ENCODE results near the gene HCFC1R1. TPM values are rescaled to one million over a fixed set of nuclear protein-coding genes. Genes with fewer than 3 reads are reported as not detected.

HCFC1R1 gene
- polyA plus RNA-seq, 4 donors, result 51.5 to 119 (median 57.0) TPM

- DNase-seq (no peak), FAIRE-seq (no peak)
- 89 to 94% (median 92%) methylated on average over 6 of the region's 6 CpGs for WGBS, 3 donors
- Histone ChIP-seq H3K36me3 (ENCODE audit: control insufficient read depth in 3 of 3, insufficient read depth in 2 of 3, low read depth in 1 of 3, low read length in 3 of 3) (peaks cover 0 to 10% (median 0%) of the 10 kb centered on the region in 3 donors), H3K4me1 (ENCODE audit: control insufficient read depth in 3 of 3, insufficient read depth in 2 of 3, low read depth in 1 of 3, low read length in 2 of 3) (peaks cover 0 to 60% (median 0%) of the 10 kb centered on the region in 3 donors), H3K4me3 (ENCODE audit: low read depth in 1 of 3, low read length in 3 of 3) (no peak overlapping the region), H3K27me3 (ENCODE audit: control insufficient read depth in 3 of 3, insufficient read depth in 3 of 3, low read length in 3 of 3) (peaks cover 0 to 26% (median 6%) of the 10 kb centered on the region in 3 donors), H3K27ac (ENCODE audit: low read depth in 1 of 3, low read length in 2 of 3) (no peak overlapping the region), H3K9me3 (ENCODE audit: control insufficient read depth in 2 of 2, insufficient read depth in 1 of 2, low read depth in 1 of 2, low read length in 1 of 2) (no peaks in the 10 kb centered on the region)
Measured at GRCh38 chr16:3014971-3015370, 8.8 kb downstream of the HCFC1R1 start.

GRCh38 chr16:3013998-3014690, 9.6 kb downstream of the HCFC1R1 start:
- peaks cover 0 to 29% (median 6%) of the 10 kb centered on the region in 3 donors for H3K27me3 ChIP-seq (ENCODE audit: control insufficient read depth in 3 of 3, insufficient read depth in 3 of 3, low read length in 3 of 3)
- WGBS, 3 donors, result 30 to 54% (median 50%) methylated on average over 12 of the region's 12 CpGs
- H3K4me1 ChIP-seq (ENCODE audit: control insufficient read depth in 3 of 3, insufficient read depth in 2 of 3, low read depth in 1 of 3, low read length in 2 of 3), result peaks cover 0 to 64% (median 0%) of the 10 kb centered on the region in 3 donors

GRCh38 chr16:3013491-3013951, 10.2 kb downstream of the HCFC1R1 start:
- 66 to 78% (median 74%) methylated on average over 20 to 27 of the region's 27 CpGs for WGBS, 3 donors
- DNase-seq, result no peak
- H3K27me3 ChIP-seq (ENCODE audit: control insufficient read depth in 3 of 3, insufficient read depth in 3 of 3, low read length in 3 of 3), result peaks cover 0 to 27% (median 6%) of the 10 kb centered on the region in 3 donors
- H3K4me1 ChIP-seq (ENCODE audit: control insufficient read depth in 3 of 3, insufficient read depth in 2 of 3, low read depth in 1 of 3, low read length in 2 of 3), result peaks cover 0 to 67% (median under 1%) of the 10 kb centered on the region in 3 donors
- no peaks in the 10 kb centered on the region for H3K9me3 ChIP-seq (ENCODE audit: control insufficient read depth in 2 of 2, insufficient read depth in 1 of 2, low read depth in 1 of 2, low read length in 1 of 2)
- H3K36me3 ChIP-seq (ENCODE audit: control insufficient read depth in 3 of 3, insufficient read depth in 2 of 3, low read depth in 1 of 3, low read length in 3 of 3), result peaks cover 0 to 10% (median 0%) of the 10 kb centered on the region in 3 donors
- no peak overlapping the region for H3K4me3 ChIP-seq (ENCODE audit: low read depth in 1 of 3, low read length in 3 of 3)
- peak overlapping the region in 1 of 3 donors; percentile 69 for H3K27ac ChIP-seq (ENCODE audit: low read depth in 1 of 3, low read length in 2 of 3)
- no peak for FAIRE-seq

More at GRCh38 chr16:3013998-3014690, 9.6 kb downstream of the HCFC1R1 start:
- no peak for FAIRE-seq
- Histone ChIP-seq H3K4me3 (ENCODE audit: low read depth in 1 of 3, low read length in 3 of 3) (no peak overlapping the region), H3K9me3 (ENCODE audit: control insufficient read depth in 2 of 2, insufficient read depth in 1 of 2, low read depth in 1 of 2, low read length in 1 of 2) (no peaks in the 10 kb centered on the region), H3K36me3 (ENCODE audit: control insufficient read depth in 3 of 3, insufficient read depth in 2 of 3, low read depth in 1 of 3, low read length in 3 of 3) (peaks cover 0 to 10% (median 0%) of the 10 kb centered on the region in 3 donors), H3K27ac (ENCODE audit: low read depth in 1 of 3, low read length in 2 of 3) (no peak overlapping the region)
- DNase-seq, result no peak

DNA sequence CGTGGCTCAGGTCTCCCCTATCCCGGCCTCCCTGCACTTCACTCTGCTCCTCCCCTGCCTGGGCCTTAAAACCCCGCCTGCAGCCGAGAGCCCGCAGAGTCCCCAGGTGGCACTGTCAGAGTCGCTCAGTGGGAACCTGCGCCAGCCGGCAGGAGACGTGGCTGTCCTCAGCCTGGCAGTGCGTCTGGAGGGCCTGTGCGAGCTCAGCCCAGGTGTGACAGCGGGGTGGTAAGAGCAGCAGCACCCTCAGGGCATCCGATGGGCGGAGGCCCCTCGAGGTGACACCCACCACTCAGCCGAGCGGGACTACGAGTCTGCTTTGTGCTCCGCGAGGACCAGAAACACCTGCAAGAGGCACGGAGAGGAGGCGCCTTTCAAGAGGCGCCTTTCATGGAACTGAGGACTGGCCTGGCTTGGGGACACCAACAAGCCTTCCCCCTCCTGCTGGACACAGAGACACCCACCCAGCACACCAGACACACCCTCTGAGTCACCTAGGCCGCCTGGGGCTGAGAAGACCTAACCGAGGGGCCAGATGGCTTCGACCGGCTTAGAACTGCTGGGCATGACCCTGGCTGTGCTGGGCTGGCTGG, 10.8 kb downstream of the HCFC1R1 start, which contains the start of gene CLDN9:
TSS of gene CLDN9 (plus strand) at position 96 of the 593 bp plus-strand sequence. CDS start at position 536, 440 bp downstream.
- FAIRE-seq, result no peak
- H3K9me3 ChIP-seq (ENCODE audit: control insufficient read depth in 2 of 2, insufficient read depth in 1 of 2, low read depth in 1 of 2, low read length in 1 of 2), result no peaks in the 10 kb centered on the region
- WGBS, 3 donors, result 17 to 33% (median 32%) methylated on average over 22 to 27 of the region's 27 CpGs
- peaks cover 0 to 10% (median 0%) of the 10 kb centered on the region in 3 donors for H3K36me3 ChIP-seq (ENCODE audit: control insufficient read depth in 3 of 3, insufficient read depth in 2 of 3, low read depth in 1 of 3, low read length in 3 of 3)
- H3K27ac ChIP-seq (ENCODE audit: low read depth in 1 of 3, low read length in 2 of 3), result peak within 1 kb of the TSS in 1 of 3 donors; percentile 69
- peak within 1 kb of the TSS in 1 of 3 donors; percentile 28 for H3K4me3 ChIP-seq (ENCODE audit: low read depth in 1 of 3, low read length in 3 of 3)
- peaks cover 0 to 21% (median 6%) of the 10 kb centered on the region in 3 donors for H3K27me3 ChIP-seq (ENCODE audit: control insufficient read depth in 3 of 3, insufficient read depth in 3 of 3, low read length in 3 of 3)
- peaks cover 5 to 67% (median 6%) of the 10 kb centered on the region in 3 donors for H3K4me1 ChIP-seq (ENCODE audit: control insufficient read depth in 3 of 3, insufficient read depth in 2 of 3, low read depth in 1 of 3, low read length in 2 of 3)
- DNase-seq, result peak; percentile 77

GRCh38 chr16:3012246-3012645, 11.5 kb downstream of the HCFC1R1 start:
- peak in 1 of 2 donors; percentile 61 for DNase-seq
- H3K27ac ChIP-seq (ENCODE audit: low read depth in 1 of 3, low read length in 2 of 3), result peak overlapping the region in 1 of 3 donors; percentile 69
- no peak for FAIRE-seq

GRCh38 chr16:3010510-3010909, 13.2 kb downstream of the HCFC1R1 start:
- WGBS, 3 donors, result 84 to 97% (median 90%) methylated on average over 8 of the region's 8 CpGs
- peaks cover 0 to 18% (median 0%) of the 10 kb centered on the region in 3 donors for H3K36me3 ChIP-seq (ENCODE audit: control insufficient read depth in 3 of 3, insufficient read depth in 2 of 3, low read depth in 1 of 3, low read length in 3 of 3)
- DNase-seq, result no peak
- peaks cover 0 to 19% (median 6%) of the 10 kb centered on the region in 3 donors for H3K27me3 ChIP-seq (ENCODE audit: control insufficient read depth in 3 of 3, insufficient read depth in 3 of 3, low read length in 3 of 3)
- no peaks in the 10 kb centered on the region for H3K9me3 ChIP-seq (ENCODE audit: control insufficient read depth in 2 of 2, insufficient read depth in 1 of 2, low read depth in 1 of 2, low read length in 1 of 2)
- no peak for FAIRE-seq
- H3K27ac ChIP-seq (ENCODE audit: low read depth in 1 of 3, low read length in 2 of 3), result peak overlapping the region in 1 of 3 donors; percentile 97
- H3K4me3 ChIP-seq (ENCODE audit: low read depth in 1 of 3, low read length in 3 of 3), result no peak overlapping the region
- H3K4me1 ChIP-seq (ENCODE audit: control insufficient read depth in 3 of 3, insufficient read depth in 2 of 3, low read depth in 1 of 3, low read length in 2 of 3), result peaks cover 5 to 65% (median 7%) of the 10 kb centered on the region in 3 donors

More at GRCh38 chr16:3012246-3012645, 11.5 kb downstream of the HCFC1R1 start:
- peaks cover 0 to 10% (median 0%) of the 10 kb centered on the region in 3 donors for H3K36me3 ChIP-seq (ENCODE audit: control insufficient read depth in 3 of 3, insufficient read depth in 2 of 3, low read depth in 1 of 3, low read length in 3 of 3)
- 11 to 22% (median 13%) methylated on average over 17 to 19 of the region's 19 CpGs for WGBS, 3 donors
- H3K27me3 ChIP-seq (ENCODE audit: control insufficient read depth in 3 of 3, insufficient read depth in 3 of 3, low read length in 3 of 3), result peaks cover 0 to 19% (median 6%) of the 10 kb centered on the region in 3 donors
- H3K4me3 ChIP-seq (ENCODE audit: low read depth in 1 of 3, low read length in 3 of 3), result peak overlapping the region in 1 of 3 donors; percentile 28
- H3K4me1 ChIP-seq (ENCODE audit: control insufficient read depth in 3 of 3, insufficient read depth in 2 of 3, low read depth in 1 of 3, low read length in 2 of 3), result peaks cover 5 to 65% (median 7%) of the 10 kb centered on the region in 3 donors
- H3K9me3 ChIP-seq (ENCODE audit: control insufficient read depth in 2 of 2, insufficient read depth in 1 of 2, low read depth in 1 of 2, low read length in 1 of 2), result no peaks in the 10 kb centered on the region

DNA sequence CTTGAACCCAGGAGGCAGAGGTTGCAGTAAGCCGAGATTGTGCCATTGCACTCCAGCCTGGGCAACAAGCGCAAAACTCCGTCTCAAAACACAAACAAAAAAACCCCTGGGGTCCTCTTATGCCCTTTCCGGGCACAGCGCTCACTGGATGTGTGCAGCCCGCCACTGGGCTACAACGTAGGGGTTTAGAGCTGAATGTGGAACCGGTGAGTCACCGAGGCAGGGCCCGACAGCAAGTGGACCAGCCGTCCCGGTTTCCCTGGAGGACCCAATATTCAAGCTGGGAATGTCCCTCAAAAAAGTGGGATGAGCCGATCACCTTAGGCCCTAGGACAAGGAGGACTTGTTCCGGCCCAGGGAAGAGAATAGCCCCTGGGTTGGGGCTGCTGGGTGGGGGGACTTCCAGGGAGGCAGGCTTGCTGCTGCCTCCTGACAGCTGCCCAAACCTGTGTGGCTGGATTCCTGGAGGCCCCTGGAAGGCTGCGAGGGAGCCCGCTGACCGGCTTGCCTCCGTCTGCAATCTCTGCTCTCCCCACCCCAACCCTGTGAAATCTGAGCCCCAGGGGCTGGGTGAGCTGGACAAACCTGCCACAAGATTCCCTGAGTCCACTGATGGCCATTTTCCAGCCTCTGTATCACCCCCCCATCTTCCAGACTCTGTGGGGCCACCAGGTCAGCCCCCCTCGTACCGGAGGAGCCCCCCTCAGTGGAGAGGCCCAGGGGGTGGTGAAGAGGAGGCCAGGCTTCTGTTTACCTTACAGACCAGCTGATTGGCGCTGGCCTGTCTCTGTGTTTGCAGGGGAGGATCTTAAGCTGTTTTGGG, 14.0 kb downstream of the HCFC1R1 start:
- FAIRE-seq (no peak), DNase-seq (peak in 1 of 2 donors; percentile 93)
- 29 to 49% (median 48%) methylated on average over 21 of the region's 21 CpGs for WGBS, 3 donors
- Histone ChIP-seq H3K4me1 (ENCODE audit: control insufficient read depth in 3 of 3, insufficient read depth in 2 of 3, low read depth in 1 of 3, low read length in 2 of 3) (peaks cover 5 to 65% (median 7%) of the 10 kb centered on the region in 3 donors), H3K27ac (ENCODE audit: low read depth in 1 of 3, low read length in 2 of 3) (peak overlapping the region in 1 of 3 donors; percentile 97), H3K36me3 (ENCODE audit: control insufficient read depth in 3 of 3, insufficient read depth in 2 of 3, low read depth in 1 of 3, low read length in 3 of 3) (peaks cover 0 to 14% (median 0%) of the 10 kb centered on the region in 3 donors), H3K27me3 (ENCODE audit: control insufficient read depth in 3 of 3, insufficient read depth in 3 of 3, low read length in 3 of 3) (peaks cover 0 to 19% (median 6%) of the 10 kb centered on the region in 3 donors), H3K9me3 (ENCODE audit: control insufficient read depth in 2 of 2, insufficient read depth in 1 of 2, low read depth in 1 of 2, low read length in 1 of 2) (no peaks in the 10 kb centered on the region), H3K4me3 (ENCODE audit: low read depth in 1 of 3, low read length in 3 of 3) (peak overlapping the region in 1 of 3 donors; percentile 9)

Data from small intestine (tissue), 7 donors.